ENCODE results near the gene AMFR. TPM values are rescaled to one million over a fixed set of nuclear protein-coding genes. Genes with fewer than 3 reads are reported as not detected.

Gene AMFR
- total and polyA plus RNA-seq, 2 of the 13 experiments (the other 11 are each of a cell fraction or from before 2014, with no cell fraction given): 52.9 to 108 TPM

GRCh38 chr16:56408379-56409098 lies 16.8 kb downstream of the AMFR start (continued):
- TF ChIP-seq ZFYVE20 (CRISPR knock-in tag; IDR thresholded peaks at IDR 0.05; ENCODE audit: borderline replicate concordance, low read depth): no peak
- no peak for TF ChIP-seq FOXO1 (CRISPR knock-in tag; IDR thresholded peaks at IDR 0.05)
- no peak for TF ChIP-seq TAF1 (CRISPR knock-in tag; IDR thresholded peaks at IDR 0.05)
- TF ChIP-seq ARNT (IDR thresholded peaks at IDR 0.05): no peak
- TF ChIP-seq ATF6 (CRISPR knock-in tag; conservative IDR thresholded peaks at IDR 0.05): no peak
- TF ChIP-seq ZNF17 (CRISPR knock-in tag; IDR thresholded peaks at IDR 0.05): no peak
- no peak for TF ChIP-seq ZNF33B (CRISPR knock-in tag; IDR thresholded peaks at IDR 0.05)
- TF ChIP-seq PHF21A (CRISPR knock-in tag; IDR thresholded peaks at IDR 0.05): peak; percentile 38; the same call in 1 of the 2 replicates
- TF ChIP-seq FOSL1 (CRISPR knock-in tag; IDR thresholded peaks at IDR 0.05; ENCODE audit: borderline replicate concordance): no peak
- TF ChIP-seq E2F2 (CRISPR knock-in tag; IDR thresholded peaks at IDR 0.05; ENCODE audit: borderline replicate concordance): no peak
- TF ChIP-seq NFIB (CRISPR knock-in tag; IDR thresholded peaks at IDR 0.05; ENCODE audit: borderline replicate concordance): no peak
- TF ChIP-seq ZNF672 (CRISPR knock-in tag; IDR thresholded peaks at IDR 0.05): no peak
- peak; percentile 32; the same call in 1 of the 2 replicates for TF ChIP-seq HOXA3 (CRISPR knock-in tag; IDR thresholded peaks at IDR 0.05)
- peak; percentile 48 for TF ChIP-seq ZNF629 (CRISPR knock-in tag; conservative IDR thresholded peaks at IDR 0.05)
- no peak for TF ChIP-seq ZBTB34 (CRISPR knock-in tag; IDR thresholded peaks at IDR 0.05)
- TF ChIP-seq STAT5B (CRISPR knock-in tag; IDR thresholded peaks at IDR 0.05): no peak
- TF ChIP-seq ESRRA (CRISPR knock-in tag; IDR thresholded peaks at IDR 0.05; ENCODE audit: low read depth): 0 out of 2 replicates have a peak, but pooled peaks have one; percentile 14
- no peak for TF ChIP-seq PITX1 (CRISPR knock-in tag; IDR thresholded peaks at IDR 0.05)
- TF ChIP-seq NFE2L1 (CRISPR knock-in tag; IDR thresholded peaks at IDR 0.05; ENCODE audit: borderline replicate concordance): no peak
- TF ChIP-seq SPEN (CRISPR knock-in tag; IDR thresholded peaks at IDR 0.05; ENCODE audit: low read depth): peak; percentile 43; the same call in 1 of the 2 replicates
